ENCODE results near the gene SAMD11.
A peak's percentile ranks its signal among the peaks of the same experiment; 100 is the strongest.
"Not testable (repeated sequence)": the region's sequence is repeated elsewhere in the genome, so short reads cannot be mapped to it uniquely, and the experiment has no call there.

Gene SAMD11

GRCh38 chr1:942411-942821 lies 18.7 kb downstream of the SAMD11 start:
- Histone ChIP-seq H3K4me3 (ENCODE audit: extremely low read depth, insufficient read depth, low read length, poor library complexity, severe bottlenecking) (peak overlapping the region; percentile 40), H3K9me3 (ENCODE audit: control insufficient read depth, low read length) (no peaks in the 10 kb centered on the region), H3K4me1 (ENCODE audit: control insufficient read depth, insufficient read depth, low read length, poor library complexity, severe bottlenecking) (peaks cover 21% of the 10 kb centered on the region), H3K36me3 (ENCODE audit: control insufficient read depth, insufficient read depth, low read length) (peaks cover 31% of the 10 kb centered on the region), H3K27ac (ENCODE audit: low read depth, low read length, severe bottlenecking) (no peak overlapping the region)
- WGBS, 2 experiments (ENCODE audit: insufficient coverage in 2 of 2): 1 to 2% methylated on average over 18 to 37 of the region's 48 CpGs

GRCh38 chr1:942864-943533 lies 19.3 kb downstream of the SAMD11 start:
- 19 to 33% methylated on average over 10 to 14 of the region's 27 CpGs for WGBS, 2 experiments (ENCODE audit: insufficient coverage in 2 of 2)
- peaks cover 36% of the 10 kb centered on the region for H3K36me3 ChIP-seq (ENCODE audit: control insufficient read depth, insufficient read depth, low read length)
- no peaks in the 10 kb centered on the region for H3K9me3 ChIP-seq (ENCODE audit: control insufficient read depth, low read length)
- H3K4me3 ChIP-seq (ENCODE audit: extremely low read depth, insufficient read depth, low read length, poor library complexity, severe bottlenecking): peak overlapping the region; percentile 40
- peak overlapping the region; percentile 10 for H3K27ac ChIP-seq (ENCODE audit: low read depth, low read length, severe bottlenecking)
- H3K4me1 ChIP-seq (ENCODE audit: control insufficient read depth, insufficient read depth, low read length, poor library complexity, severe bottlenecking): peaks cover 21% of the 10 kb centered on the region

- no peak overlapping the region for H3K4me3 ChIP-seq (ENCODE audit: extremely low read depth, insufficient read depth, low read length, poor library complexity, severe bottlenecking)
- WGBS, 2 experiments (ENCODE audit: insufficient coverage in 2 of 2): 84 to 85% methylated on average over 17 to 22 of the region's 27 CpGs
- H3K9me3 ChIP-seq (ENCODE audit: control insufficient read depth, low read length): no peaks in the 10 kb centered on the region
- peaks cover 19% of the 10 kb centered on the region for H3K4me1 ChIP-seq (ENCODE audit: control insufficient read depth, insufficient read depth, low read length, poor library complexity, severe bottlenecking)
- peaks cover 44% of the 10 kb centered on the region for H3K36me3 ChIP-seq (ENCODE audit: control insufficient read depth, insufficient read depth, low read length)
- H3K27ac ChIP-seq (ENCODE audit: low read depth, low read length, severe bottlenecking): peak overlapping the region; percentile 29
These were observed 20.0 kb downstream of the SAMD11 start for GRCh38 chr1:943545-944340.

- peaks cover 53% of the 10 kb centered on the region for H3K36me3 ChIP-seq (ENCODE audit: control insufficient read depth, insufficient read depth, low read length)
- 74 to 76% methylated on average over 17 to 24 of the region's 28 CpGs for WGBS, 2 experiments (ENCODE audit: insufficient coverage in 2 of 2)
- H3K4me1 ChIP-seq (ENCODE audit: control insufficient read depth, insufficient read depth, low read length, poor library complexity, severe bottlenecking): peaks cover 12% of the 10 kb centered on the region
- H3K27ac ChIP-seq (ENCODE audit: low read depth, low read length, severe bottlenecking): no peak overlapping the region
- H3K4me3 ChIP-seq (ENCODE audit: extremely low read depth, insufficient read depth, low read length, poor library complexity, severe bottlenecking): no peak overlapping the region
- no peaks in the 10 kb centered on the region for H3K9me3 ChIP-seq (ENCODE audit: control insufficient read depth, low read length)
These were observed 20.9 kb downstream of the SAMD11 start for GRCh38 chr1:944341-945325.

- 97 to 99% methylated on average over 23 to 28 of the region's 29 CpGs for WGBS, 2 experiments (ENCODE audit: insufficient coverage in 2 of 2)
- Histone ChIP-seq H3K9me3 (ENCODE audit: control insufficient read depth, low read length) (no peaks in the 10 kb centered on the region), H3K36me3 (ENCODE audit: control insufficient read depth, insufficient read depth, low read length) (peaks cover 66% of the 10 kb centered on the region), H3K4me1 (ENCODE audit: control insufficient read depth, insufficient read depth, low read length, poor library complexity, severe bottlenecking) (peaks cover 4% of the 10 kb centered on the region), H3K4me3 (ENCODE audit: extremely low read depth, insufficient read depth, low read length, poor library complexity, severe bottlenecking) (no peak overlapping the region), H3K27ac (ENCODE audit: low read depth, low read length, severe bottlenecking) (no peak overlapping the region)
These were observed 22.2 kb downstream of the SAMD11 start for GRCh38 chr1:945688-946556.

- peaks cover 74% of the 10 kb centered on the region for H3K36me3 ChIP-seq (ENCODE audit: control insufficient read depth, insufficient read depth, low read length)
- H3K9me3 ChIP-seq (ENCODE audit: control insufficient read depth, low read length); H3K27ac ChIP-seq (ENCODE audit: low read depth, low read length, severe bottlenecking); H3K4me3 ChIP-seq (ENCODE audit: extremely low read depth, insufficient read depth, low read length, poor library complexity, severe bottlenecking); H3K4me1 ChIP-seq (ENCODE audit: control insufficient read depth, insufficient read depth, low read length, poor library complexity, severe bottlenecking): not testable (repeated sequence)
- 87 to 93% methylated on average over 10 to 12 of the region's 13 CpGs for WGBS, 2 experiments (ENCODE audit: insufficient coverage in 2 of 2)
These were observed 23.1 kb downstream of the SAMD11 start for GRCh38 chr1:946811-947210.

GRCh38 chr1:947958-948357 lies 24.2 kb downstream of the SAMD11 start:
- Histone ChIP-seq H3K36me3 (ENCODE audit: control insufficient read depth, insufficient read depth, low read length) (peaks cover 85% of the 10 kb centered on the region), H3K4me1 (ENCODE audit: control insufficient read depth, insufficient read depth, low read length, poor library complexity, severe bottlenecking) (no peaks in the 10 kb centered on the region), H3K27ac (ENCODE audit: low read depth, low read length, severe bottlenecking) (no peak overlapping the region), H3K9me3 (ENCODE audit: control insufficient read depth, low read length) (no peaks in the 10 kb centered on the region), H3K4me3 (ENCODE audit: extremely low read depth, insufficient read depth, low read length, poor library complexity, severe bottlenecking) (no peak overlapping the region)
- 92 to 97% methylated on average over 14 to 15 of the region's 15 CpGs for WGBS, 2 experiments (ENCODE audit: insufficient coverage in 2 of 2)

GRCh38 chr1:950268-950667 lies 26.5 kb downstream of the SAMD11 start:
- H3K4me3 ChIP-seq (ENCODE audit: extremely low read depth, insufficient read depth, low read length, poor library complexity, severe bottlenecking): no peak overlapping the region
- peaks cover 97% of the 10 kb centered on the region for H3K36me3 ChIP-seq (ENCODE audit: control insufficient read depth, insufficient read depth, low read length)
- no peaks in the 10 kb centered on the region for H3K9me3 ChIP-seq (ENCODE audit: control insufficient read depth, low read length)
- no peaks in the 10 kb centered on the region for H3K4me1 ChIP-seq (ENCODE audit: control insufficient read depth, insufficient read depth, low read length, poor library complexity, severe bottlenecking)
- WGBS, 2 experiments (ENCODE audit: insufficient coverage in 2 of 2): 94 to 96% methylated on average over 8 to 9 of the region's 9 CpGs
- H3K27ac ChIP-seq (ENCODE audit: low read depth, low read length, severe bottlenecking): no peak overlapping the region

- WGBS, 2 experiments (ENCODE audit: insufficient coverage in 2 of 2): 95 to 97% methylated on average over 13 to 19 of the region's 23 CpGs
- H3K4me1 ChIP-seq (ENCODE audit: control insufficient read depth, insufficient read depth, low read length, poor library complexity, severe bottlenecking): no peaks in the 10 kb centered on the region
- no peak overlapping the region for H3K27ac ChIP-seq (ENCODE audit: low read depth, low read length, severe bottlenecking)
- no peak overlapping the region for H3K4me3 ChIP-seq (ENCODE audit: extremely low read depth, insufficient read depth, low read length, poor library complexity, severe bottlenecking)
- peaks cover 97% of the 10 kb centered on the region for H3K36me3 ChIP-seq (ENCODE audit: control insufficient read depth, insufficient read depth, low read length)
- H3K9me3 ChIP-seq (ENCODE audit: control insufficient read depth, low read length): no peaks in the 10 kb centered on the region
These were observed 27.2 kb downstream of the SAMD11 start for GRCh38 chr1:950881-951280.

- no peaks in the 10 kb centered on the region for H3K4me1 ChIP-seq (ENCODE audit: control insufficient read depth, insufficient read depth, low read length, poor library complexity, severe bottlenecking)
- no peak overlapping the region for H3K4me3 ChIP-seq (ENCODE audit: extremely low read depth, insufficient read depth, low read length, poor library complexity, severe bottlenecking)
- 70 to 76% methylated on average over 5 to 6 of the region's 6 CpGs for WGBS, 2 experiments (ENCODE audit: insufficient coverage in 2 of 2)
- H3K27ac ChIP-seq (ENCODE audit: low read depth, low read length, severe bottlenecking): no peak overlapping the region
- peaks cover 97% of the 10 kb centered on the region for H3K36me3 ChIP-seq (ENCODE audit: control insufficient read depth, insufficient read depth, low read length)
- no peaks in the 10 kb centered on the region for H3K9me3 ChIP-seq (ENCODE audit: control insufficient read depth, low read length)
These were observed 27.6 kb downstream of the SAMD11 start for GRCh38 chr1:951364-951763.
